NCI-H345 treated with DMSO at 0.1 percent for 48 hours (cell line): ENCODE results near the gene IRAG1.
A peak's percentile ranks its signal among the peaks of the same experiment; 100 is the strongest.
"Not testable (repeated sequence)": the region's sequence is repeated elsewhere in the genome, so short reads cannot be mapped to it uniquely, and the experiment has no call there.

Experiments
- DNase-seq: peaks from one replicate; lab custom pipeline; 2025; ENCODE audit not compliant: unreplicated experiment; lab: John Stamatoyannopoulos, UW

The IRAG1 gene

DNA sequence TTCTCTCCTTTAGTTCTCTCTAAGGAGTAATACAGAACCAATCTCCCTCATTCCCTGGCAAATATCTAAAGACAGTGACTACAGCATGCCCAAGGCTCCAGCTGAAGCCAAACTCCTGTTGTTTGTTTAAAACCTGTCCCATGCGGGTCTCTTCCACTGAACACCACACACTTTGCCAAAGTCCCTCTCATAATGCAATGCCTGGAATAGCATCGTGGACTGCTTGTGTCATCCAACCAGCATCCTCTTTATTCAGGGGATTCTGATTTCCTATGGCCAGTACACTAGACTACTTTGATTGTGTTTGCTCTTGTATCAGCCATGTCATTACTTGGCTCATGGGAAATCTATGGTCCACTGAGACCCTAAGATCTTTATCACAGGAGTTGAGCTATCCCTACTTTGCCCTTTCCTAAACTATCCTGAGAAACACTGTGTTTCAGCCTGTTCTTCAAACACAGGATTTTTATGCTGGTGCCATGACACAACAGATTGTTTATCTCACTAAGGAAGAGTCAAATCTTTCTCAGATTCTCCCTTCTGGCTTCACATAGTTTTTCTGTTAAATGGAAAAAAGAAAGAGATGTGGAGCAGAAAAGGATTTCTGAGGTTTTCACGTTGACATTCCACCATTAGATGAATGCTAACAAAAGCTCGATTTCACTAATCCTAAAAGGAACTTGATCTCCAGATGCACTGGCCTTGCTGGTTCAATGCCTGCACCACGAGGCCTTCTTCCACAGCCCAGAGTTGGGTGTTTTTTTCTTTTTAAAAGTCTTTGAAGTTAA, 15.9 kb upstream of the IRAG1 start:
- no peak for DNase-seq

DNA sequence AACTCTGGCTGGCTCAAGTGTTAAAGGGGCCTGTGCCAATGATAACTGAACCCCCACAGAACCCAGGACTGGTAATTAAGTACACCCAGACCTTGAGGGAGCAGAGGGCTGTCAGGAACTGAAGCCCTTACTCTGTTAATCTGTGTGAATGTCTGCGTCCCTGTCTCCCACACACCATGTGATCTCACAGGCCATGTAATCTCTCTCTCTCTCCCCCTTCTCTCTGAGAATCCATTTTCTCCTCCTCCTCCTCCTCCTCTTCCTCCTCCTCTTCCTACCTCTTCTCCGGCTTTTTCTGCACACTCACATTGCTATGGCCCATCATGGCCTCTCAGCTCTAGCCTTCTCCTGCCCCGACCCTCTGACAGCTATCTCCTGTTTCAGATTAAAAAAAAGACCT, 14.6 kb upstream of the IRAG1 start:
- DNase-seq: no peak

DNA sequence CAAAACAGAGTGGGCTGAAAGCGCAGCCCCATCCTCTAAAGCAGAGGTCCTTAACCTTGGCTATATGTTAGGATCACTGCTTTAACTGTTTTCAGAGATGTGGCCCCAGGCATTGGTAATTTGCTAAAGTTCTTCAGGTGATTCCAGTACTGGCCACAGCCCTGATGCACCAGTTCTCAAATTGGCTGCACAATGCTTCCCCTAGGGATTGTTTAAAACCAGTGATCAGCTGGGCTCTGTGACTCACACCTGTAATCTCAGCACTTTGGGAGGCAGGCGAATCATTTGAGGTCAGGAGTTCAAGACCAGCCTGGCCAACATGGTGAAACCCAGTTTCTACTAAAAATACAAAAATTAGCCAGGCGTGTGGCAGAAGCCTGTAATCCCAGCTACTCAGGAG, 8.4 kb upstream of the IRAG1 start:
- DNase-seq: no peak

DNA sequence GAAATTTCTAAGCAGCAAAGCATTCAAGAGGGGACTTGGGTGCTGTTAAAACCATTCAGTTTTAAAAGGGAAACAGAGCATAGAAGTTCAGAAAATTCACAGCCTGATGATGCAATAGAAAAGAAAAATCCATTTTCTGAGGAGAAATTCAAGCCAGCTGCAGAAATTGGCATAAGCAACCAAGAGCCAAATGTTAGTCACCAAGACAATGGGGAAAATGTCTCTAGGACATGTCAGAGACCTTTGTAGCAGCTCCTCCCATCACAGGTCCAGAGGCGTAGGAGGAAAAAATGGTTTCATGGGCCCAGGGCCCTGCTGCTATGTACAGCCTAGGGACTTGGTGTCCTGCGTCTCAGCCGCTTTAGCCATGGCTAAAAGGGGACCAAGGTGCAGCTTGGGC, 5.5 kb upstream of the IRAG1 start:
- DNase-seq: no peak

DNA sequence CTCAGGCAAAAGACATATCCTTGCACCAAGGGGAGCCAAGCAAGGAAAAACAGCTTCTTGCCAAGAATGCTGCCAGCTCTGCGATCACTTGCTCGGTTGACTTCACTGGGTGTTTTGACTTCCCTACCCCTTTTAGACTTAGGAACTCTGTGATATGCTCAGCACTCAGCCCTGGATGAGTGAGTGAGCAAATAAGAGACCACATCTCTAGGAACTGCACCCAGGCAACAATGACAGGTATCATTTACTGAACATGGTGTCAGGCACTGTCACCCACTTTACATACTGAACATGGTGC, 3.7 kb upstream of the IRAG1 start:
- no peak for DNase-seq

DNA sequence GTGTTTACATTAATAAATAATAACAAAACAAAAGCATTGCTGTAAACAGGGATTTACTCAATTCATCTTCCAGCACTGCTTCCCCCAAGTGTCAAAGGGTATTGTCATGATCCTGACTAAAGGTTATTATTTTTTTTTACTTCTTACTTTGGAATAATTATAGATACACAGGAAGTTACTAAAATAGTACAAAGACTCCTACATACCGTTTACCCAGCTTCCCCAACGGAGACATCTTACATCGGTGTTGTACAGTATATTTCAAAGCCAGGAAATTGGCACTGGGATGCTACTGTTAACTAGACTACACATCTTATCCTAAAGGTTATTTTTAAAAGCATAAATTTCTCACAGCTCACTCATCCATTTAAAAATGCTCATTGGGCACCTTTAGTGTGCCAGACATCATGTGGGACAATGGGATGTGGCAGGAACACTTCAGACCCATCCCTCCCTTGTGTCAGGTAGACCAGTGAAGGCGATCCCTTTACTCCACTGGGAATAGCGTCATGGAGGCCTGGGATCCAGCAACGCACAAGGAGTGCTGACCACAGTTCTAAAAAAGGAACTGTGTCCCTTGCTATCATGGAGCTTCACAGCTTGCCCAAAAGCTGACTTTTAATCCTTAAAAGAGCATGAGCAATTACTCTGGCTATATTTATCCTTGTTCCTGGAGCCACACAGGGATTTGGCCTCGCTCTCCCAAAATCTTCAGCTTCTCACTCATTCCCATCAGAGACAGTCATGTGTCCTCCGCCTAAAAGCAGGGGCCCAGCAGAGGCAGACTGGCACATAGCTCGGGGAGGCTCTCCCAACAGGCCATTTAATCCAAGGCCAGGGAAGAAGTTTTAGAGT, 3.1 kb upstream of the IRAG1 start:
- no peak for DNase-seq

DNA sequence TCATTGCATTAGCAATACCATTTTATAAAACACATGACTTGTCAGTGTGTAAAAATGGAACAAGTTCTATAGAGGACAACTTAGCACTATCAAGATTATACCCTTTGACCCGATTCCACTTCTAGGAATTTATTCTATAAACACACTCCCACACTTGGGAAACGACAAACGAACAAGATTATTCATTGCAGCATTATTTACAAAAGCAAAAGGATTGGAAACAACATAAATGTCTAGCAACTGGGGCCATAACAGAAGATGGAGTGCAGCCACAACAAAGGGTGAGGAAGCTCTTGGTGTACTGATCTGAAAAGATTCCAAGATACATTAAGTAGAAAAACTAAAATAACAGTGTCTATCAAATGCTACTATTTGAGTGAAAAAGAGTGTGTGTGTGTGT, 2.3 kb upstream of the IRAG1 start:
- DNase-seq: no peak

DNA sequence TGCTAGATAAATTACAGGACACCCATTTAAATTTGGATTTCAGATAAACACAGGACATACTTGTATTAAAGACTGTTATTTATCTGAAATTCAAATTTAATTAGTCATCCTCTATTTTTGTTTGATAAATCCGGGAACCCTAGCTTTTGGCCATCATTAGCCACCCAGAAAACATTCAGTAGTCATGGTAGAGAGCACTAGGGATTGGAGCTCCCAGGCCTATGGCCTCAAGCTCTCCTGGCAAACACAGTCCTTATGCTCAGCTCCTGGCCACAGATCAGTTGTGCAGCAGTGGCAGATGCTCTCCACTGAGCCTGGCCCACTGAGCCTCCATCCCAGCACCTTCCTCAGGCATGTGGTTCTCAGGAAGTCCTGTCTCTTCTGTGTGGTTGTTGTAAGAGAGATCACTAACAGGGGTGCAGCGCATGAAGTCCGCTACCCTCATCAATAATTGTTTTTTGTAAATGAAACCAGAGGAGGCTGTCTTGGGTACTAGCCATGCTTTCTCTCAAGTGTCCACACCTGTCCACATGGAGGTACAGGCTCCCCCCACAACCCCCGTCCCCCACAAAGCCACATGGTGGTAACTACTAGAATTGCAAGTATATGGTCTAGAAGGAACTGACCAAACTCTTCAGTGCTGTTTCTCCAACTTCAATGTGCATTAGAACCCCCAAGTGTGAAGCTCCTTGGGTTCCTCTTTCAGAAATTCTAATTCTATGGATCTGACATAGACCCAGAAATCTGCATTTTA, 1.1 kb upstream of the IRAG1 start:
- DNase-seq: no peak

DNA sequence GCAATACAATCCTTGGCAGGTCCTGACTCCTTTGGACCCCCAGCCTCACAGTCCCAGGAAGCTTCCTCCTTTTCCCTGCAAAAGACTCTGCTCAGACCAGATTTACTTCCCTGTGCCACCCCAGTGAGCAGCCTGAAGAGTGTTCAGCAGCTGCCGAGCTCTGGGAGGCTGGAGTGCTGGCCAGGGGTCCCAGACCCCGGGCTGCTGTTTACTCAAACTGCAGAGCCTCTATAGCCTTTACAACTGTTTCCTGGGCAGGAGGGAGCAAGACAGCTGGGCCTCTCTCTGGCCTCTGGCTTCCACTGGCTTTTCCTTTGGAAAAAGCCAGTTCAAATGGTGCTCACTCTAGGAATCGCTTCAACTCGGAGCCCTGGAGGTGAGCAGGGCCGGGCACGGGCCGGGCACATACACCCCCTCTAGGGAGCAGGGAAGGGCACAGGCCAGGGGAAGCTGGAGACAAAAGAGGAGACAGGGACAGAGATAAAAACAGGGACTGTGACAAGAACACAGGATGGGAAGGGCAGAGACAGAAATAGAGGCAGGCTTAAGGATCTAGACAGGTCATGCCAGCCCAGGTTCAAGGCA, 932 bp downstream of the IRAG1 start:
- no peak for DNase-seq

DNA sequence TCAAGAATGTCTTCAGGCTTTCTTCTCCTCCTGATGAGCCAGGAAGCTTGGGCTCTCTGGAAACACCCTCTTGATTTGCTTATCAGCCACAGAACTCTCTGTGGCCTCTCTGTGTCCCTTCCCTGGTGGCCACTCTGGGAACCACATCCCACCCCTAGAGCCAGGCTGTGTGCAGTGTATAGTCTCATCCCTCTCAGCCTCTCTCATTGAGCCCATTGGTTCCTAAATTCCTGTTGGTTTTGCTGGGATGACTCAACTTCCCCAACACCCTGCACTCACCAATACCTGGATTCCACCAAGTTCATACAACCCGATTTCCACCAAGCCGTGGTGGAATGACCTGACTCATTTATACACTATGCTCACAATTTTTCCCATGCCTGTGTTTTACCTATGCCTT, 5.2 kb downstream of the IRAG1 start:
- DNase-seq: no peak

DNA sequence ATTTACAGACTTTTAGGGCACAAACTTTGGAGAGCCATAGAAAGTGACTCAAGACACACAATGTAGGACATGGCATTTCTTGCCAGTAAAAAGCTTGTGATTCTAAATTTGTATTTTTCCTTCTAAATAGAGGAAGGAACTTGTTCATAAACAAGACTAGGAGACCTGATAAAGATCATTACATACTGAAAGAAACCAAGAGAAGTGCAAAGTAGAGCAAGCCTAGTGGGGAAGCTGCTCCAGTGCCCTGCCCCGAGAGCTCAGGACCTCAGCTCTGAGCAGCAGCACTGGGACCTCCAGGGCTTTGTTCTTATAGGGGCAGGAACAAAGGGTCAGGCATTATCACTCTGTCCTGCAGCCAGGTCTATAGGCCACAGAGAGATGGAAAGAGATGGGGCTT, 7.2 kb downstream of the IRAG1 start:
- no peak for DNase-seq

DNA sequence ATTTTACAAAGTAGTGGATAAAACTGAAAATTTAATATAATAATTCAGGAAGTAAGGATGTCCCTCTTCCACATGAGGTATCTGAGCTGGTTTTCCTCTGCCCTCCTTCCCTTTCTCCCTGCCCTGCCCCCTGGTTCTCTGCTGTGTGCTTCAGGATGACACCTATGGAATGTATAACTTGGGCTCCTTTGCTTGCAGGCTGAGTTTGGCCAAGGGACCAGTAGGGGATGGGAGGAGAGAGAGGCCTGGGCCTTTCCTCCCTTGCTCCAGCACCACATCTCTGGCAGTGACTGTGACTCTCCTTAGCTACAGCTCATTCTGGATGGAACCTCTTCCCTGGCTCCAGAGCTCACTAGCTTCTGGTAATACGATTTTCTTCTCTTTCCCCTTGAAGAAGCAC, 10.1 kb downstream of the IRAG1 start:
- DNase-seq: no peak

DNA sequence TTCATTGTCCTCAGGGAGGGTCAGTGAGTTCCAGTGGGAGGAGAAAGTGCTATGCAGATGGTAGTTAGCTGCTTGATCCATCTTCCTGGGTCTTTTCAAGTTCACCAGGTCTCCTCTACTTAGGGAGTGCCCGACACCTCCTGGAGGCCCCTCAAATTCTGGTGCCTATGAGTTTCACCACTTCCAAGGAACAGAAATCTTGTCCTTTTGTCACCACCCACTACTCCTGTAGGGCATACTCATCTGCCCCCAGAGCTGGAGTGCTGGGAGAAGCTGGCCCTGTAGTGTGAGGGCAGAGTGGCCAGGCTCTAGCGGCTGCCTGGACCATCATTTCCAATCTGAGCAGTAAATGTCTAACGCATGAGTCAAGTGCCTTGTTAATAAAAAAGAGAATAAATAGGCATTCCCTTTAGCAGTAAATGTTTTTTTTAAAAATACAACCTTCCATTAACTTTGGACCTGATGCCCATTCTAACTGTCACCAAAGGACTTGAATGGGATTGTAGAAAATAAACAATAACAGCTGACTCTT, 12.5 kb downstream of the IRAG1 start:
- DNase-seq: no peak

DNA sequence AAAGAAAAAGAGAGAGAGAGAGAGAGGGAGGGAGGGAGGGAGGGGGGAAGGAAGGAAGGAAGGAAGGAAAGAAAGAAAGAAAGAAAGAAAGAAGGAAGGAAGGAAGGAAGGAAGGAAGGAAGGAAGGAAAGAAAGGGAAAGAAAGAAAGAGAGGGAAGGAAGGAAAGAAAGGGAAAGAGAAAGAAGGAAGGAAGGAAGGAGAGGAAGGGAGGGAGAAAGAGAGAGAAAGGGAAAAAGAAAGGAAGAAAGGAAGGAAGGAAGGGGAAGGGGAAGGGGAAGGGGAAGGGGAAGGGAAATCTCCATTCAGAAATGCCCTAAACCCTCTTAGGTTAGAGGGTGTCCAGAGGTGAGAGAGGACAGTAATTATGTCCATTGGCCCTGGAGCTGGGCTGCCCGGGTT, 13.3 kb downstream of the IRAG1 start:
- not testable (repeated sequence) for DNase-seq

DNA sequence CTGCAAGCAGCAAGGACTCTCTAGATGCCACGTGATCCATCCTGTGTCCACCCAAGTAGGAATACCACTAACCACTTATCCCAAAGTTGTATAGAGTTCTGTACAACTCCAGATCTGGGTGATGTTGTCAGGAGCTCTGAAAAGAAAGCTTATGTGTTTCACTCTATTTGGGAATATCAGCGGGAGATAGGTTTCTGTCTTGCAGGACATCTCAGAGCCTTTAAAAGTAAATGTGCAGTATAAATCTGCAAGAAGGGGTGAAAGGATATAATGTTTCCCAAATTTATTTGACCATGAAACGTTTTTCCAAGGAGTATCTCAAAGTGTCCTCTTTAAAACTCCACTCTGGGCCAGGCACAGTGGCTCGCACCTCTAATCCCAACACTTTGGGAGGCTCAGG, 13.9 kb downstream of the IRAG1 start:
- no peak for DNase-seq

DNA sequence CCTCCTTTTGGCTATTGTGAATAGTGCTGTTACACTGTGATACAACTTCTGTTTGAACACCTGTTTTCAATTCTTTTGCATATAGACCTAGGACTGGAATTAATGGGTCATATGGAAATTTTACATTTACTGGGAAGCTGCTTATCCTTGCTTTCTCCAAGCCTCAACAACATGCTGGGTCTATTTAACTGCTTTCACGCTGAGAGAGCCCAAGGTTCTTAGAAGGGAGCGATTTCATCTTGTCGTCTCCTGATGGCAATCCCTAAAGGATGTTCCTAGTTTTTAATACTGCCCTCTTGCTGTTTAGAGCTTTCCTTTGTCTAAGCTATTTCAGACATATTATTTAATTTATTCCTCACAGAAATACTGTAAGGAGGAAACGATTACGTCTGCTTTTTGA, 15.5 kb downstream of the IRAG1 start:
- DNase-seq: peak; percentile 96

DNA sequence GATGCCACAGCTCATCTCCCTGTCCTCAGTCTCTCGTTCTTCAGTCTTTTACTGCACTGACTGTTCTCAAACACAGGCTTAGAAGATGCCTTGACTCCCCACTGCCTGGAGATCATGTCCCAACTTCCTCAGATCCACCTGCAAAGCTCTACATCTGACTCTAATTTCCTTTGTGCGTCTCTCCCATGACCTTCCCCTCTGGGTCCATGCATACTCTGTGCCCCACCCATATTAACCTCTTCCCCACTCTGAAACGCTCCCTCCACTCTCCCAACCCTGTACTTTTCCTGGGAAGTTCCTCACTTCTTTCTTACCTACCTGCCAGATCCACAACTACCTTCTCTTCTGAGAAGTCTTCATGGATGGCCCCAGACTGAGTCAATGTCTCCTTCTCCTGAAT, 16.6 kb downstream of the IRAG1 start:
- DNase-seq: no peak

DNA sequence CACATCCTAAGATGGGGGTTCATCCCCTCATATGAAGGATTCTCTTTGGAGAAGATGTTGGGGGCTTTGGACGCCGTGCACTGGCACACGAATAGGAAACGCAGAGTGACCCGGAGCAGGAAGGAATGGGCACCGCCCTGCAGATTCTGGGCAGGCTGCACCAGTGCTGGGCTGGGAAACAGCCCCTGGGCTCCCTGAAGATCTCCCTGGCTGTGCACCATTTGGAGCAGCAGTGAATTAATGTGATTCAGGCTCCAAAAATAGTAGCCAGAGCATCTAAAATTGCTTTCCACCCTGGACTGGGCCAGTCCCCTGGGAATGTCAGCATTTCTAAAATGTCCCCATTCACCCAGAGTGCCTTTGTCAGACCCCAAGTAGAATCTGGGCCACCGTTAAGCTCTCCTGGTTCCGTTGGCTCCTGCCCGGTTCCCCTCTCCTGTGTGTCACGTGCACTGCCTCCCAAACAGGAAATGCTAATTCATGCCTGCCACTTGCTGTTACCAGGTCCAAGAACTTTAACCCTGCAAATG, 18.6 kb downstream of the IRAG1 start:
- no peak for DNase-seq

DNA sequence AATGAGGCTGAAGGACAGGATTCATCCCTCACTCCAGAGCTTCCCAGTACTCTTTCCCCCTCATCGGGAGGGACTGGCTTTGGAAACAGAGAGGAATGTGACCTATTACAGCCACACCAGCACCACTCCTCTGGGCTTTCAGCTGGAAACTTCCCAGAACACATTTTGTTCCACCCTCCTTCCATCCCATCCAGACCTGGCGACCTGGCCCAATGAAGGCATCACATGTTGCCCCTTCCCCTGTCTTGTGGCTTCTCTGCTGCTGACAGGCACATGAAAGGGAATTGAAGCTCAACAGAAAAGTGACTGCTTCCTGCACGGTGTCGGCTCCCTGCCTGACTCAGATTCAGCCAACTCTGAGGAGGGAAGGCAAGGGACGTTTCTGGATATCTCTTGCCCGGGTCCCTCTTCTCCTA, 19.1 kb downstream of the IRAG1 start:
- DNase-seq: no peak

DNA sequence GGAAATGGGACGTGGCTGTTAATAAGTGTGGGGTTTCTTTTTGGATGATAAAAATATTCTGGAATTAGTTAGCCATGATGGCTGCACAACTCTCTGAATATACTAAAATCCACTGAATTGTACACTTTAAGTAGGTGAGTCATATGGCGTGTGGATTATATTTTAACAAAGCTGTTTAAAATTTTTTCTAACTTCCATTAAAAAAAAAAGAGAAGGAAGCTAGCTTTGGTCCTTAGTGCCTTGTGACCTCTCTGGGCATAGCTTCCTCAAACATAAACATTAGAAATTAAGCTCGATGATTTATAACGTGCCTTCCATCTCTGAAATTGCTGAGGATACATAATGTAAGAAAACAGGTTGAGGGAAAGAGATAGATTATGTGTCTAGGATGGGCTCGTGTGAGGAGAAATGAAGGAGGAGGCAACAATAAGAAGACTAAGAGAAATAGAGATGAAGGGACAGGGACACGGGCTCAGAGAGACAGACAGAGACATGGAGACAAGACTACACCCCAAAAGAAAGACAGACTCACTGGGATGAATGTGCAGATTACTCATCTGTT, 20.0 kb downstream of the IRAG1 start:
- no peak for DNase-seq

DNA sequence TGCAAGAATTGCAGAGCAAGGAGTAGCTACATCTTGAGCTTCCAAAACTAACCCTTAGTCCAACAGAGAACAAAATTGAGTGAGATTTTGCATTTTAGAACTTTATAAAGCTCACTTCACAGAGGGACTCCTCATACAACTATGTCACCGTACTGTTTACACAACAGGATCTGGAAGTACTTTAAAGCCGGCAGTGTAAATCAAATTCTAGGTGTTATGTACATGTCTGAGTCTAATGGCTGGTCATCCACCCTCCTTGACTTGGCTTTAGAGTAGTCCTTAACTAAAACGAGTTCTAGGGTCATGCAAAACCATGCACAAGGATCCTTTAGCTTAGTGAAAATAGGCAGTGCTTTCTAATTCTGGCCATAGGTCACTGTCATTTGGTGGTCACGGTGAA, 23.5 kb downstream of the IRAG1 start:
- DNase-seq: peak; percentile 22
